COLO829 (cell line): Measurements from ENCODE around the gene PPIB.
"Not testable (repeated sequence)": the region's sequence is repeated elsewhere in the genome, so short reads cannot be mapped to it uniquely, and the experiment has no call there.

Experiments
- DNase-seq: peaks from one replicate; pipeline ENCODE4 v3.0.0; 2012; ENCODE audit warnings: low spot score

PPIB gene

GRCh38 chr15:64141798-64142512 lies 20.9 kb downstream of the PPIB start:
- DNase-seq = no peak

- no peak for DNase-seq
Measured at GRCh38 chr15:64138331-64138941, 24.4 kb downstream of the PPIB start.

GRCh38 chr15:64137226-64137833 lies 25.5 kb downstream of the PPIB start:
- DNase-seq = no peak

GRCh38 chr15:64136347-64136746 lies 26.5 kb downstream of the PPIB start:
- DNase-seq = no peak

GRCh38 chr15:64134345-64134829 lies 28.4 kb downstream of the PPIB start:
- DNase-seq = no peak

GRCh38 chr15:64133623-64134344 lies 29.0 kb downstream of the PPIB start:
- DNase-seq = no peak

- no peak for DNase-seq
Measured at GRCh38 chr15:64132217-64132616, 30.6 kb downstream of the PPIB start.

- DNase-seq = no peak
Measured at GRCh38 chr15:64131547-64131946, 31.3 kb downstream of the PPIB start.

GRCh38 chr15:64130159-64130558 lies 32.7 kb downstream of the PPIB start:
- DNase-seq = no peak

- DNase-seq = no peak
Measured at GRCh38 chr15:64127521-64128270, 35.1 kb downstream of the PPIB start.

- peak; percentile 37 for DNase-seq
Measured at GRCh38 chr15:64125978-64126377, 36.8 kb downstream of the PPIB start.

GRCh38 chr15:64122936-64123351 lies 39.9 kb downstream of the PPIB start:
- peak; percentile 32 for DNase-seq

GRCh38 chr15:64122444-64122843 lies 40.4 kb downstream of the PPIB start:
- DNase-seq = peak; percentile 31

GRCh38 chr15:64121614-64122013 lies 41.2 kb downstream of the PPIB start:
- DNase-seq = no peak

GRCh38 chr15:64120322-64120721 lies 42.5 kb downstream of the PPIB start:
- not testable (repeated sequence) for DNase-seq

- DNase-seq = no peak
Measured at GRCh38 chr15:64117759-64118487, 44.9 kb downstream of the PPIB start.

- no peak for DNase-seq
Measured at GRCh38 chr15:64112904-64113303, 49.9 kb downstream of the PPIB start.

- no peak for DNase-seq
Measured at GRCh38 chr15:64112073-64112772, 50.6 kb downstream of the PPIB start.

- DNase-seq = peak; percentile 29
Measured at GRCh38 chr15:64111679-64112050, 51.2 kb downstream of the PPIB start.

GRCh38 chr15:64110950-64111678 lies 51.7 kb downstream of the PPIB start:
- DNase-seq = no peak
